HG03558 (cell line): Measurements from ENCODE around the gene NDUFV1.
"Not testable (repeated sequence)": the region's sequence is repeated elsewhere in the genome, so short reads cannot be mapped to it uniquely, and the experiment has no call there.

Experiments used
- ATAC-seq: cut with Tn5 transposase; IDR thresholded peaks from one replicate; pipeline ENCODE4 v1.9.1; 2021; ENCODE audit warnings: moderate number of reproducible peaks; ENCODE audit not compliant: unreplicated experiment; ENCODE audit errors: extremely low read depth

Gene NDUFV1

GRCh38 chr11:67606492-67607295, at the start of gene NDUFV1:
Gene NDUFV1 (plus strand): TSS chr11:67606936. CDS start chr11:67607005, 69 bp downstream.
- no peak for ATAC-seq

GRCh38 chr11:67558084-67558772, 48.5 kb upstream of the NDUFV1 start:
- no peak for ATAC-seq

DNA sequence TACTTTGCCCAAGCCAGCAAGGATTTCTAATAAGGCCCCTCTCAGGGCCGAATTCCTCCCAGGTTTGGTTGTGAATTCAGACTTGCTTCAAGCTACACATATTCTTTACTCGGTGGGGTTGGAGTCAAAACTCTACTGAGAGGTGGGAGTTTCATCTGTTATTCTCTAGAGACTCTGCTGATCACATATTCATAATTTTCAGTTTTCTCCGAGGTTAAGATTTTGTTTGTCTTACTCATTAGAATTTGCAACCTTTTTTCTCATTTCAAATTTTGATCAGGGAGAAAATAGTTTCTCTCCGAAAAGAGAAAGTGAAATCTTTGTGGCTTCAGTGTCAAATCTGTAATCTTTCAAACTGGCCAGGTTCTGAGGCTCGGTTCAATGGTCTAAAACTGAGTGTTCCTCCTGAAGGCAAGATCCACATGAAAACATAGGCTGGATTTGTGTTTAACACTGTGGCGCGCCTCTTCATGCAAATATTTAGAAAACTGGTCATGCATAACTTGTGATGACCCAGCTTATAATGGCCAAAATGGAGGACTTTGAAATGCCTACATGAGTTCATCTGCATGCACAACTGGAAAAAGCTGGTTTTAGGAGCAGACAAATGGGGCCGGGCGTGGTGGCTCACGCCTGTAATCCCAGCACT, 44.6 kb upstream of the NDUFV1 start:
- ATAC-seq, result peak; percentile 39

- no peak for ATAC-seq
Observed at GRCh38 chr11:67562963-67563704, 43.6 kb upstream of the NDUFV1 start.

DNA sequence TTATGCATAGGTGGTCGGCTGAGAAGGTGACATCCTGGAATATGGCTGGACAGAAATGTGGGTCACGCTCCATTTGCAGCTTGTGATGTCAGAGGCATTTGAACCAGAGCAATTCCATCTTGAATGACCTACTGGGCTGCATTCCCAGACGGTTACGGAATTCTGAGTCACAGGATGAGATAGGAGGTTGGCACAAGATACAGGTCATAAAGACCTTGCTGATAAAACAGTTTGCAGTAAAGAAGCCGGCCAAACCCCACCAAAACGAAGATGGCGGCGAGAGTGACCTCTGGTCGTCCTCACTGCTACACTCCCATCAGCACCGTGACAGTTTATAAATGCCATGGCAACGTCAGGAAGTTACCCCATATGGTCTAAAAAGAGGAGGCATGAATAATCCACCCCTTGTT, 43.0 kb upstream of the NDUFV1 start:
- ATAC-seq, result not testable (repeated sequence)

DNA sequence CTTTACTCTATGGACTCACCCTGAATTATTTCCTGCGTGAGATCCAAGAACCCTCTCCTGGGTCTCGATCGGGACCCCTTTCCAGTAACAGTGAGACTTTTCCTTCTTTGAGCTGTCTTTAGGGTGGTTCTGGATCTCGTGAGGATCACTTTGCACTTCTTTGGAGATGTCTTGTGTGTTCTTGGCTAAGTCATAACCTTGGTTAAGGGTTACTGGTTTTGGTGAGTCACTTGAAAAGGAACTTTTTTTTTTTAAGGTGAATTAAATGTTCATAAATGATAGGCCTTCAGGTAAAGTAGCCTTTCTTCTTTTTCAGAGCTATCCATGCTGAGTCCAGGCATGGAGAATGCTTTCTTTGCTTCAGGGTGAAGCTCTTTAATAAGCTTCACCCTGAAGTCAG, 42.5 kb upstream of the NDUFV1 start:
- ATAC-seq, result no peak

DNA sequence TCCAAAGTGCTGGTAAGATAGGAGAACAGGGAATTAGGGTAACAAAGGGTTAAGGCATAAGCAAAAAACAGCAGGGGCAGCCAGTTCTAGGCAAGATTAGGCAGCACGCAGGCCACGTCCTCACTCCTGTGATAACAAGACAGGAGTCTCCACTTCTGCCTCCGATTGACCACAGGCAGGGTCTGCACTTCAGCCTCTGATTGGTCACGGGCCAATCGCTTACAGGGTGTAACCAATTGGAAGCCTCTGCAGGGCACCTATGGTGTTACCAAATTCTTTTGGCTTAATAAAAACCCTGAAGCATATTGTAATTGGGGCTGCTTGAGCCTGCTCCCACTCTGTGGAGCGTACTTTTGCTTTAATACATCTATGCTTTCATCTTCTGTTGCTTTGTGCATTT, 35.3 kb upstream of the NDUFV1 start:
- ATAC-seq, result no peak

DNA sequence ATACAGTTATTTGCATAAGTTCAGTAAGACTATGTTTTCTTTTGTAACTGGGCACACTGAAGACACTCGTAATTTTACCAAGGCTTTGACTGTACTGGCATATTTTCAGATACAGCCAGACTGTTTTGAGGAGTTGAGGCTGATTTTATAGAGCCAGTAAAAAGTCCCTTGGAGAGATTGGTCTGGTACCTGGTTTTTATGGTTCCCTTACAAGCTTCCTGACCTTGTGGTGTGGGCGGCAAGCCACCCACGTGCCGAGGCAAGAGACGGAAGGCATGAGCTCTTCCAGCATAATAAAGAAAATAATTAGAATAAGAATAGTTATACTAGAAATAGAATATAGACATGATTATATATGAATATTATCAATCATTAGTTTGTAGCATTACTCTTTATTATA, 34.4 kb upstream of the NDUFV1 start:
- ATAC-seq, result no peak

GRCh38 chr11:67572747-67573419, 33.9 kb upstream of the NDUFV1 start:
- no peak for ATAC-seq

DNA sequence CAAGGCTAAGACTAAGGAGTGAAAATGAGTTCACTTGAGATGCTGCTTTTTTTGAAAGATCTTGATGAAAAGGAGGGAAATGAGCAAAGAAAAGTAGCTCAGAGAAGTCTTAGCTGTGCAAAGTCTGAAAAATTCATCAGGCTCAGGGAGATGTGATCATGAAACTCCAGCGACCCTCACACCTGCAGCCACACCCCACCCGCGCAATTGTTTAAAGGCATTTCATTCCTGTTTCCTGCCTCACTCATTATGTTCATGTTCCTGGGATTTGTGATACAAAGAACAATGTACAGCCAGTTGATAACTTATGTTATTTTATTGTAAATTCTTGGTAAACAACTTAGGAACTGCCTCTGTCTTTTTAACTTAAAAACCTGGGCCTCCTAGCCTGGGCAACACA, 31.8 kb upstream of the NDUFV1 start:
- ATAC-seq, result no peak

- ATAC-seq, result no peak
Observed at GRCh38 chr11:67576735-67577475, 29.8 kb upstream of the NDUFV1 start.

- no peak for ATAC-seq
Observed at GRCh38 chr11:67577951-67578350, 28.8 kb upstream of the NDUFV1 start.

DNA sequence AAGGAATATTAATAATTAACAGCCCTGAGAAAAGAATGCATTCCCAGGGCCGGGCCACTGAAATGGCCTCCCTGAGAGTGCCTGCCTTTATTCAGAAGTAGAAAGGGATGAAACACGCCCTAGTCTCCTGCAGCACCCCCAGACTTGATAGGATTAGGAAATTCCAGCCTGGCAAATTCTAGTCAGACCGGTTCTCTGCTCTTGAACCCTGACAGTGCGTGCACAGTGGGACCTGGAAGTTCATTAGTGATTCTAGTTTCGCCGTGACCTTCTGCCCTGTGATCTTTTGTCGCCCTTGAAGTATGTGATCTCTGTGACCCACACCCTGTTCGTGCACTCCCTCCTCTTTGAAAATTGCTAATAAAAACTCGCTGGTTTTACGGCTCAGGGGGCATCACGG, 25.3 kb upstream of the NDUFV1 start:
- no peak for ATAC-seq

- no peak for ATAC-seq
Observed at GRCh38 chr11:67582011-67582410, 24.7 kb upstream of the NDUFV1 start.

GRCh38 chr11:67583247-67584204, 23.2 kb upstream of the NDUFV1 start, which contains the start of gene GSTP1:
Gene GSTP1 (plus strand): TSS chr11:67583812. CDS start chr11:67583844, 32 bp downstream.
- ATAC-seq, result no peak

DNA sequence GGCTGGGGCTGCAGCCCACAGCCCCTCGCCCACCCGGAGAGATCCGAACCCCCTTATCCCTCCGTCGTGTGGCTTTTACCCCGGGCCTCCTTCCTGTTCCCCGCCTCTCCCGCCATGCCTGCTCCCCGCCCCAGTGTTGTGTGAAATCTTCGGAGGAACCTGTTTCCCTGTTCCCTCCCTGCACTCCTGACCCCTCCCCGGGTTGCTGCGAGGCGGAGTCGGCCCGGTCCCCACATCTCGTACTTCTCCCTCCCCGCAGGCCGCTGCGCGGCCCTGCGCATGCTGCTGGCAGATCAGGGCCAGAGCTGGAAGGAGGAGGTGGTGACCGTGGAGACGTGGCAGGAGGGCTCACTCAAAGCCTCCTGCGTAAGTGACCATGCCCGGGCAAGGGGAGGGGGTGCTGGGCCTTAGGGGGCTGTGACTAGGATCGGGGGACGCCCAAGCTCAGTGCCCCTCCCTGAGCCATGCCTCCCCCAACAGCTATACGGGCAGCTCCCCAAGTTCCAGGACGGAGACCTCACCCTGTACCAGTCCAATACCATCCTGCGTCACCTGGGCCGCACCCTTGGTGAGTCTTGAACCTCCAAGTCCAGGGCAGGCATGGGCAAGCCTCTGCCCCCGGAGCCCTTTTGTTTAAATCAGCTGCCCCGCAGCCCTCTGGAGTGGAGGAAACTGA, 22.4 kb upstream of the NDUFV1 start:
- no peak for ATAC-seq
